Uterus (tissue), 2 donors: ENCODE data around the gene NAPSA.

ENCODE experiments used
- POLR2A ChIP-seq, 2 donors: fragments of 450-650 bp; IDR thresholded peaks; one replicate each; pipeline ENCODE4 v1.6.1; 2016; ENCODE audit warnings: antibody characterized with exemption in 2 of 2, mild to moderate bottlenecking in 1 of 2, moderate library complexity in 1 of 2
- TF ChIP-seq, protein P1 (sequence below), 4 experiments: fragments of 200-600 bp in 2 of 4; fragments of 450-650 bp in 2 of 4; sonication (generic) in 2 of 4; IDR thresholded peaks; one replicate each; pipeline ENCODE4 v1.5.1; 2016 to 2019; ENCODE audit warnings: antibody characterized with exemption in 4 of 4, mild to moderate bottlenecking in 2 of 4, moderate library complexity in 1 of 4

DNA sequence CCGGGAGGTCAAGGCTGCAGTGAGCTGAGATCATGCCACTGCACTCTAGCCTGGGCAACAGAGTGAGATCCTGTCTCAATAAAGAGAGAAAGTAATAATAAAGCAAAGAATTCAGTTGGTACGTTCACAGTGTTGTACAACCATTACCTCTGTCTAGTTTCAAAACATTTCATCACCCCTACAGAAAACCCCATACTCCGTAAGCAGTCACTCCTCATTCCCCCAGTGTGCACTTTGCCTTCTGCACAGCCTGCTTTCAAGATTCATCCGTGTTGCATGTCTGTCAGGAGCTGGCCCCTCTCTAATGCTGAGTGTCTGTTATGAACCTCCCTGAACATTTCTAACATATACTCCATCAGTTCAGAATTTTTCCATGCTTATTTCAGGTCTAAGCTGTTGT lies 28.1 kb upstream of the NAPSA start:
- TF ChIP-seq, protein P1, sequence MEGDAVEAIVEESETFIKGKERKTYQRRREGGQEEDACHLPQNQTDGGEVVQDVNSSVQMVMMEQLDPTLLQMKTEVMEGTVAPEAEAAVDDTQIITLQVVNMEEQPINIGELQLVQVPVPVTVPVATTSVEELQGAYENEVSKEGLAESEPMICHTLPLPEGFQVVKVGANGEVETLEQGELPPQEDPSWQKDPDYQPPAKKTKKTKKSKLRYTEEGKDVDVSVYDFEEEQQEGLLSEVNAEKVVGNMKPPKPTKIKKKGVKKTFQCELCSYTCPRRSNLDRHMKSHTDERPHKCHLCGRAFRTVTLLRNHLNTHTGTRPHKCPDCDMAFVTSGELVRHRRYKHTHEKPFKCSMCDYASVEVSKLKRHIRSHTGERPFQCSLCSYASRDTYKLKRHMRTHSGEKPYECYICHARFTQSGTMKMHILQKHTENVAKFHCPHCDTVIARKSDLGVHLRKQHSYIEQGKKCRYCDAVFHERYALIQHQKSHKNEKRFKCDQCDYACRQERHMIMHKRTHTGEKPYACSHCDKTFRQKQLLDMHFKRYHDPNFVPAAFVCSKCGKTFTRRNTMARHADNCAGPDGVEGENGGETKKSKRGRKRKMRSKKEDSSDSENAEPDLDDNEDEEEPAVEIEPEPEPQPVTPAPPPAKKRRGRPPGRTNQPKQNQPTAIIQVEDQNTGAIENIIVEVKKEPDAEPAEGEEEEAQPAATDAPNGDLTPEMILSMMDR (IDR thresholded peaks at IDR 0.05), result no peak
- no peak for TF ChIP-seq POLR2A (IDR thresholded peaks at IDR 0.05)
